Heart right ventricle (tissue), 12 donors: Measurements from ENCODE around the gene POTEF. TPM values are rescaled to one million over a fixed set of nuclear protein-coding genes. Genes with fewer than 3 reads are reported as not detected.

ENCODE experiments used
- polyA plus RNA-seq, 2 donors: library from polyadenylated mRNA; stranded (reverse); fragments of 200-250 nt; gene quantifications; one replicate each; pipeline ENCODE4 v1.2.3, GENCODE V29; 2013
- total RNA-seq, 10 donors: library from RNA; stranded (reverse); fragmentation: NEBNext Ultra II Directional in 3 of 10; extraction: Animal tissue kit (Norgen Biotek cat#: 25700) in 3 of 10; gene quantifications; one replicate each; pipeline versions ENCODE4 v1.2.1 to v1.2.4, GENCODE V29; 2021 to 2023
- donor health status: ischemic (EF 13 %, LVEDD 7.1; RV severe dilation, severe dysfunction).
- donor health status: healthy with polysubstance abuse.
- donor health status: DM: no; HTN: yes; CAD: no.
- donor health status: DM: no; HTN: no; CAD: no.
- donor health status: ischemic (EF 25% LVEDD 6.9; RV normal size, moderate dysfunction).
- donor health status: ischemic (EF 25% LVEDD 5.7; RV mildly dilated, moderate dysfunction).
- donor health status: healthy.
- donor health status: nonischemic (EF 11% LVEDD 7.7; RV severe dilation, severe dysfunction).
- donor health status: DM: yes; HTN: yes; CAD: no.
- donor health status: PGD.
- donor health status: ischemic (EF 29% LVEDD 5.4; RV normal size, mild dysfunction).
- donor health status: nonischemic (EF 23%, LVEDD 6.1; RV moderate dilation, normal function).

Gene POTEF
- total and polyA plus RNA-seq, 12 donors: not detected

Other genes starting within 250 kb of the POTEF start
- under 1 TPM in 4 of 10 donors, not detected in 6; 0.09 to 0.24 (median 0.21) TPM for gene RAB6C, start 149.6 kb downstream of the POTEF start, total RNA-seq
- gene RAB6C, start 149.6 kb downstream of the POTEF start, polyA plus RNA-seq: under 1 TPM; 0.06 to 0.22 TPM
- 1 to 10 TPM in 1 of 10 donors, under 1 TPM in 8, not detected in 1; 0.25 to 1.4 (median 0.47) TPM for gene CCDC74B, start 15.9 kb upstream of the POTEF start, total RNA-seq
- gene CCDC74B, start 15.9 kb upstream of the POTEF start, polyA plus RNA-seq: under 1 TPM; 0.66 to 0.86 TPM
- gene SMPD4, start 52.4 kb upstream of the POTEF start, total RNA-seq: 10 to 100 TPM; 21.9 to 33.6 (median 25.9) TPM
- 10 to 100 TPM; 31.6 to 60.6 TPM for gene SMPD4, start 52.4 kb upstream of the POTEF start, polyA plus RNA-seq
- 100 to 1,000 TPM; 297 to 528 (median 396) TPM for gene MZT2B, start 53.0 kb upstream of the POTEF start, total RNA-seq
- 100 to 1,000 TPM; 499 to 911 TPM for gene MZT2B, start 53.0 kb upstream of the POTEF start, polyA plus RNA-seq
- gene TUBA3E, start 69.2 kb upstream of the POTEF start, total RNA-seq: 100 to 1,000 TPM in 1 of 10 donors, 10 to 100 TPM in 3, 1 to 10 TPM in 6; 2.3 to 109 (median 8.7) TPM
- 100 to 1,000 TPM in 1 of 2 donors, 10 to 100 TPM in 1; 48.3 to 286 TPM for gene TUBA3E, start 69.2 kb upstream of the POTEF start, polyA plus RNA-seq
- gene IMP4, start 213.7 kb upstream of the POTEF start, total RNA-seq: 10 to 100 TPM; 50.6 to 82.0 (median 61.6) TPM
- 100 to 1,000 TPM in 1 of 2 donors, 10 to 100 TPM in 1; 82.3 to 190 TPM for gene IMP4, start 213.7 kb upstream of the POTEF start, polyA plus RNA-seq
- gene PTPN18, start 226.8 kb upstream of the POTEF start, total RNA-seq: 10 to 100 TPM in 7 of 10 donors, 1 to 10 TPM in 3; 7.8 to 24.3 (median 11.2) TPM
- 10 to 100 TPM; 17.3 to 35.0 TPM for gene PTPN18, start 226.8 kb upstream of the POTEF start, polyA plus RNA-seq